Testis (tissue), 2 donors: ENCODE measurements around the gene CKAP2.

Source experiments
- CTCF ChIP-seq, 3 experiments: fragments of 450-650 bp in 2 of 3; fragments of 200-600 bp in 1 of 3; sonication (generic) in 1 of 3; IDR thresholded peaks; one replicate each; pipeline ENCODE4 v1.5.1; 2016 to 2019; ENCODE audit warnings: antibody characterized with exemption in 3 of 3, mild to moderate bottlenecking in 2 of 3, moderate library complexity in 1 of 3
- POLR2A ChIP-seq: fragments of 450-650 bp; IDR thresholded peaks from one replicate; pipeline ENCODE4 v1.6.1; 2017; ENCODE audit warnings: antibody characterized with exemption, mild to moderate bottlenecking, moderate library complexity

GRCh38 chr13:52411629-52412028 lies 43.6 kb upstream of the CKAP2 start:
- TF ChIP-seq CTCF (IDR thresholded peaks at IDR 0.05) (no peak), POLR2A (no peak)
